PC-9 (cell line): ENCODE results near the gene RHOXF2.
"Not testable (repeated sequence)": the region's sequence is repeated elsewhere in the genome, so short reads cannot be mapped to it uniquely, and the experiment has no call there.

Experiments used
- CTCF ChIP-seq: fragments of 200-600 bp; sonication (generic); conservative IDR thresholded peaks from 2 replicates; pipeline ENCODE4 v1.6.1; 2017; ENCODE audit warnings: mixed run types, antibody characterized with exemption, mild to moderate bottlenecking, moderate library complexity
- EZH2 ChIP-seq: fragments of 200-600 bp; sonication (generic); IDR thresholded peaks from 2 replicates; pipeline ENCODE4 v1.8.0; 2017; ENCODE audit warnings: antibody characterized with exemption, low read depth

DNA sequence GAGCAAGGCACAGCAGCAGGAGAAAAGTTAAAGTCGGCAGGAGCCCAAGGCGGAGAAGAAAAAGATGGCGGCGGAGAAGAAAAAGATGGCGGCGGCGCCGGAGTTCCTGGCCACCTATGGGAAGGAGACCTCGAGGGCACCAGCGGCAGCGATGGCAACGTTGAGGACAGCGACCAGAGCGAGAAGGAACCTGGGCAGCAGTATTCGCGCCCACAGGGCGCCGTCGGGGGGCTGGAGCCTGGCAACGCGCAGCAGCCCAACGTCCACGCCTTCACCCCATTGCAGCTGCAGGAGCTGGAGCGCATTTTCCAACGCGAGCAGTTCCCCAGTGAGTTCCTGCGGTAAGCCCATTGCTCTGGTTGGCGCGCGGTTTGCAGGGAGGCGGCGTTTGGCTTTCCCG lies 673 bp downstream of the RHOXF2 start:
- TF ChIP-seq EZH2, CTCF: not testable (repeated sequence)
